HCT116 (cell line): ENCODE results near the gene SCO1. TPM values are rescaled to one million over a fixed set of nuclear protein-coding genes. Genes with fewer than 3 reads are reported as not detected.

Experiments
- ATAC-seq: fragments of 200-7000 bp; cut with Tn5 transposase; 2 replicates; pipeline ENCODE4 v1.9.1; 2020; ENCODE audit warnings: mild to moderate bottlenecking, moderate library complexity
- BruUV-seq: library from RNA; stranded (reverse); fragments of 400-500 nt; replicated peaks from 2 replicates; lab custom pipeline; 2021; lab: Mats Ljungman, UMichigan
- CTCF ChIA-PET: fragments of 300-600 bp; sonication (Branson Sonifier 250); formaldehyde crosslinking; loops from one replicate; lab custom pipeline; 2021; ENCODE audit warnings: antibody characterized with exemption; lab: Charles Lee
- POLR2A ChIA-PET: fragments of 300-600, 350-600 bp; sonication (Branson Sonifier 250); formaldehyde crosslinking; loops from one replicate; lab custom pipeline; 2021; ENCODE audit warnings: antibody characterized with exemption; lab: Charles Lee
- RAD21 ChIA-PET, 2 experiments: fragments of 300-600 bp; sonication (Branson Sonifier 250); formaldehyde crosslinking; loops; one replicate each; lab custom pipeline; 2023; ENCODE audit warnings: low total read pairs in 2 of 2; ENCODE audit not compliant: uncharacterized antibody in 2 of 2, unreplicated experiment in 2 of 2, low non-redundant PET in 1 of 2; lab: Charles Lee
- DNase-seq: peaks from one replicate; pipeline ENCODE4 v3.0.0-alpha.2; 2010; ENCODE audit warnings: low read depth, low spot score
- H2AFZ ChIP-seq: fragments of 200-600 bp; shearing (Covaris generic), sonication (generic); 2 replicates; pipeline ENCODE4 v1.6.1; 2017; ENCODE audit warnings: low read depth, mixed run types, mixed read lengths, antibody characterized with exemption, low read length; ENCODE audit not compliant: poor library complexity, severe bottlenecking
- H3K27ac ChIP-seq: 2 replicates; pipeline ENCODE4 v1.5.1; 2012; ENCODE audit warnings: low read depth, low read length
- H3K27me3 ChIP-seq: fragments of 200-600 bp; sonication (generic); 2 replicates; pipeline ENCODE4 v1.6.1; 2016; ENCODE audit warnings: mixed run types, low read length, mixed read lengths; ENCODE audit not compliant: insufficient read depth
- H3K36me3 ChIP-seq, 2 experiments: fragments of 200-500 bp in 1 of 2; fragments of 200-600 bp in 1 of 2; sonication (Bioruptor generic) in 1 of 2; sonication (generic) in 1 of 2; 2 replicates each; pipeline versions ENCODE4 v1.5.1 to v1.6.1; 2014 to 2016; ENCODE audit warnings: low read length in 2 of 2, inconsistent platforms in 1 of 2, mixed read lengths in 1 of 2, mixed run types in 1 of 2; ENCODE audit not compliant: insufficient read depth in 2 of 2, control insufficient read depth in 1 of 2
- H3K4me1 ChIP-seq, 2 experiments: fragments of 200-600 bp in 1 of 2; sonication (generic) in 1 of 2; 2 replicates each; pipeline versions ENCODE4 v1.5.1 to v1.6.1; 2012 to 2017; ENCODE audit warnings: low read length in 2 of 2, inconsistent platforms in 1 of 2, mild to moderate bottlenecking in 1 of 2, mixed read lengths in 1 of 2, mixed run types in 1 of 2, moderate library complexity in 1 of 2; ENCODE audit not compliant: insufficient read depth in 2 of 2, control insufficient read depth in 1 of 2
- H3K4me2 ChIP-seq: fragments of 200-600 bp; sonication (generic); 2 replicates; pipeline ENCODE4 v1.6.1; 2017; ENCODE audit warnings: mixed run types, low read length, mixed read lengths
- H3K4me3 ChIP-seq, 2 experiments: fragments of 200-600 bp in 1 of 2; sonication (generic) in 1 of 2; replicated peaks in 1 of 2; 2 replicates each; pipeline ENCODE4 v1.5.1; 2011 to 2016; ENCODE audit warnings: low read length in 2 of 2, control low read depth in 1 of 2, low read depth in 1 of 2, mild to moderate bottlenecking in 1 of 2, mixed read lengths in 1 of 2, mixed run types in 1 of 2
- H3K79me2 ChIP-seq: fragments of 200-600 bp; sonication (generic); 2 replicates; pipeline ENCODE4 v1.6.1; 2017; ENCODE audit warnings: mild to moderate bottlenecking, mixed run types, low read length, moderate library complexity, mixed read lengths; ENCODE audit not compliant: insufficient read depth
- H3K9ac ChIP-seq: fragments of 200-600 bp; sonication (generic); 2 replicates; pipeline ENCODE4 v1.6.1; 2016; ENCODE audit warnings: low read length, mixed read lengths
- H3K9me2 ChIP-seq: fragments of 200-600 bp; sonication (generic), shearing (Covaris generic); 2 replicates; pipeline ENCODE4 v1.6.1; 2017; ENCODE audit warnings: mixed run types, mild to moderate bottlenecking, moderate library complexity; ENCODE audit not compliant: insufficient read depth
- H3K9me3 ChIP-seq, 2 experiments: fragments of 200-500 bp in 1 of 2; fragments of 200-600 bp in 1 of 2; sonication (Bioruptor generic) in 1 of 2; sonication (generic) in 1 of 2; 2 replicates each; pipeline ENCODE4 v1.6.1; 2014 to 2017; ENCODE audit warnings: low read length in 2 of 2, mixed read lengths in 2 of 2, inconsistent platforms in 1 of 2, low read depth in 1 of 2, mild to moderate bottlenecking in 1 of 2, mixed run types in 1 of 2, moderate library complexity in 1 of 2; ENCODE audit not compliant: control insufficient read depth in 1 of 2, insufficient read depth in 1 of 2
- H4K20me1 ChIP-seq: fragments of 200-600 bp; sonication (generic), shearing (Covaris generic); 2 replicates; pipeline ENCODE4 v1.6.1; 2017; ENCODE audit warnings: mixed run types, mild to moderate bottlenecking, moderate library complexity; ENCODE audit not compliant: insufficient read depth
- ATF3 ChIP-seq: IDR thresholded peaks from 2 replicates; pipeline ENCODE4 v1.6.1; 2012
- CBX3 ChIP-seq: IDR thresholded peaks from 2 replicates; pipeline ENCODE4 v1.6.1; 2012; ENCODE audit warnings: low read depth
- EGR1 ChIP-seq: IDR thresholded peaks from 2 replicates; pipeline ENCODE4 v1.6.1; 2012; ENCODE audit warnings: low read depth
- ELF1 ChIP-seq: IDR thresholded peaks from 2 replicates; pipeline ENCODE4 v1.6.1; 2012; ENCODE audit warnings: low read depth, borderline replicate concordance
- EZH2 ChIP-seq: fragments of 200-600 bp; sonication (generic); IDR thresholded peaks from 2 replicates; pipeline ENCODE4 v1.6.1; 2017; ENCODE audit warnings: antibody characterized with exemption, mixed run types
- EZH2phosphoT487 ChIP-seq: fragments of 200-600 bp; IDR thresholded peaks from 2 replicates; pipeline ENCODE4 v1.6.1; 2018; ENCODE audit warnings: antibody characterized with exemption, borderline replicate concordance
- FOSL1 ChIP-seq: IDR thresholded peaks from 2 replicates; pipeline ENCODE4 v1.6.1; 2012; ENCODE audit warnings: low read depth
- POLR2A ChIP-seq: IDR thresholded peaks from 2 replicates; pipeline ENCODE4 v1.7.0; 2011; ENCODE audit warnings: borderline replicate concordance; ENCODE audit not compliant: insufficient read depth, insufficient read length; ENCODE audit errors: extremely low read depth
- POLR2AphosphoS5 ChIP-seq: IDR thresholded peaks from 2 replicates; pipeline ENCODE4 v1.6.1; 2011; ENCODE audit warnings: mild to moderate bottlenecking, low read depth, low read length, moderate library complexity
- REST ChIP-seq: IDR thresholded peaks from 2 replicates; pipeline ENCODE4 v1.6.1; 2012; ENCODE audit warnings: low read depth
- SIN3A ChIP-seq: IDR thresholded peaks from 2 replicates; pipeline ENCODE4 v1.6.1; 2012; ENCODE audit warnings: low read depth
- TCF7L2 ChIP-seq: IDR thresholded peaks from 2 replicates; pipeline ENCODE4 v1.7.0; 2011; ENCODE audit warnings: borderline replicate concordance, inconsistent platforms; ENCODE audit not compliant: insufficient read depth, insufficient read length; ENCODE audit errors: extremely low read depth
- ZBTB33 ChIP-seq: IDR thresholded peaks from 2 replicates; pipeline ENCODE4 v1.6.1; 2011; ENCODE audit warnings: mild to moderate bottlenecking, low read length, moderate library complexity; ENCODE audit not compliant: insufficient replicate concordance; ENCODE audit errors: extremely low read depth
- ZNF274 ChIP-seq: fragments of 200-500 bp; sonication (Bioruptor generic); IDR thresholded peaks from 2 replicates; pipeline ENCODE4 v1.6.1; 2014; ENCODE audit warnings: mild to moderate bottlenecking, low read depth, low read length, inconsistent platforms
- intact Hi-C: fragments of 100-400 bp; cut with micrococcal nuclease; formaldehyde crosslinking; loops from 2 replicates; pipeline ENCODE4 v1.10.0; 2022
- total RNA-seq: library from RNA; stranded (reverse); gene quantifications from one replicate; pipeline ENCODE4 v1.2.1, GENCODE V29; 2021; ENCODE audit not compliant: unreplicated experiment

The SCO1 gene
- total RNA-seq, 1 experiment from 2014 or later = 35.8 TPM

GRCh38 chr17:10664571-10664970, 32.8 kb downstream of the SCO1 start:
- Histone ChIP-seq H3K9ac (no peak overlapping the region), H3K4me2 (no peak overlapping the region), H3K27ac (no peak overlapping the region), H3K27me3 (no peaks in the 10 kb centered on the region), H3K9me2 (no peaks in the 10 kb centered on the region), H3K79me2 (no peaks in the 10 kb centered on the region), H3K36me3 (no peaks in the 10 kb centered on the region), H4K20me1 (no peaks in the 10 kb centered on the region), H3K4me3 (no peak overlapping the region)
- DNase-seq = no peak
- CTCF ChIA-PET = interaction anchor here (1.4 kb wide), 1 partner anchor 16 kb away, joined by 3 read pairs; no protein-coding TSS in a partner anchor
- BruUV-seq = no TSS peak
- TF ChIP-seq REST (no peak), POLR2A (no peak), TCF7L2 (no peak), SIN3A (no peak), EGR1 (no peak), ZNF274 (no peak), FOSL1 (no peak), EZH2phosphoT487 (no peak), CBX3 (no peak), ELF1 (no peak), POLR2AphosphoS5 (no peak), ATF3 (no peak), ZBTB33 (no peak), EZH2 (no peak)
- TF ChIP-seq, all 23 proteins: peak for 0
- no peaks in the 10 kb centered on the region; a peak in 1 of 4 replicates for H3K4me1 ChIP-seq
- ATAC-seq = no peak
- ChIA-PET POLR2A (no interaction called here), RAD21 (no interaction called here)
- H3K9me3 ChIP-seq = no peaks in the 10 kb centered on the region
- intact Hi-C loops = no loop called here
- H2AFZ ChIP-seq = no peak overlapping the region
